ENCODE results near the gene ROR1. TPM values are rescaled to one million over a fixed set of nuclear protein-coding genes. Genes with fewer than 3 reads are reported as not detected.

The ROR1 gene
- total and polyA plus RNA-seq, 9 of the 15 experiments (the other 6 are each of a cell fraction or from before 2014, with no cell fraction given) = 0.02 TPM; not detected in 8

GRCh38 chr1:64229307-64229706 lies 455.5 kb downstream of the ROR1 start (continued):
- TF ChIP-seq TFAP4 (CRISPR knock-in tag; IDR thresholded peaks at IDR 0.05; ENCODE audit: borderline replicate concordance) (no peak), ATF7 (IDR thresholded peaks at IDR 0.05) (no peak), ILF3 (IDR thresholded peaks at IDR 0.05; ENCODE audit: borderline replicate concordance) (no peak), NR2C2 (CRISPR knock-in tag; IDR thresholded peaks at IDR 0.05) (no peak), NR2C2 (tag; IDR thresholded peaks at IDR 0.05) (no peak), E2F5 (CRISPR knock-in tag; IDR thresholded peaks at IDR 0.05) (no peak), SIX5 (IDR thresholded peaks at IDR 0.05; ENCODE audit: borderline replicate concordance in 1 of 2, insufficient read depth in 1 of 2, low read depth in 1 of 2, low read length in 2 of 2) (no peak), LCOR (CRISPR knock-in tag; IDR thresholded peaks at IDR 0.05) (no peak), CHAMP1 (IDR thresholded peaks at IDR 0.05) (no peak)

Small RNA genes within 50 kb of the gene (small RNA-seq; reads per million reads assigned to genes)
- gene RF00019 (not detected), gene RNU6-809P (not detected)

Other genes starting within 250 kb of the ROR1 start
- gene PGM1, start 180.6 kb upstream of the ROR1 start, total RNA-seq (2014; rRNA removed) = 0.14 TPM in 1 of 2 replicates, not detected in the other
- gene PGM1, start 180.6 kb upstream of the ROR1 start, total RNA-seq (2014; rRNA removed; fragmentation: Illumina TruSeq; extraction: Trizol) = not detected in 2 replicates
- gene PGM1, start 180.6 kb upstream of the ROR1 start, total RNA-seq (2015; rRNA removed; fragmentation: Illumina TruSeq; extraction: Trizol) = not detected in 2 replicates
- 0.31 and 0.45 TPM in 2 replicates for gene PGM1, start 180.6 kb upstream of the ROR1 start, total RNA-seq (2021)
- gene PGM1, start 180.6 kb upstream of the ROR1 start, polyA plus RNA-seq (2011; rRNA removed) = 0.03 TPM in 1 of 2 replicates, not detected in the other
- gene PGM1, start 180.6 kb upstream of the ROR1 start, polyA plus RNA-seq (2014; fragmentation: Illumina TruSeq; extraction: Trizol) = not detected in 2 replicates
- not detected for gene PGM1, start 180.6 kb upstream of the ROR1 start, polyA plus RNA-seq (2014; fragmentation: Nextera tagmentation; extraction: Ambion mirVana)
- 0.04 TPM in 1 of 2 replicates, not detected in the other for gene PGM1, start 180.6 kb upstream of the ROR1 start, polyA plus RNA-seq (2014; rRNA removed)